ENCODE results near the gene WWTR1. TPM values are rescaled to one million over a fixed set of nuclear protein-coding genes. Genes with fewer than 3 reads are reported as not detected.

WWTR1 gene
- total and polyA plus RNA-seq, 2 of the 4 experiments (the other 2 are of a cell fraction): 38.9 to 65.3 TPM

GRCh38 chr3:149545049-149545448 is 112.8 kb downstream of the WWTR1 start:
- H3K9me3 ChIP-seq (ENCODE audit: control insufficient read depth, insufficient read depth, low read length): no peaks in the 10 kb centered on the region
- H3K4me2 ChIP-seq (ENCODE audit: low read depth, low read length): no peak overlapping the region
- peaks cover 30% of the 10 kb centered on the region for H3K9me1 ChIP-seq (ENCODE audit: insufficient read depth, low read length)
- H2AK9ac ChIP-seq (replicated peaks; ENCODE audit: low read depth, low read length, poor library complexity): no peak overlapping the region
- H4K91ac ChIP-seq (ENCODE audit: insufficient read depth, low read depth, low read length): no peak overlapping the region
- H3K4me1 ChIP-seq (ENCODE audit: control insufficient read depth, insufficient read depth, low read length): peaks cover 29% of the 10 kb centered on the region
- no peak overlapping the region for H2BK5ac ChIP-seq (ENCODE audit: low read depth, low read length, poor library complexity, severe bottlenecking)
- DNase-seq (no peak), ATAC-seq (ENCODE audit: low read depth) (no peak)
- intact Hi-C loops (cut with micrococcal nuclease) (no loop called here), in situ Hi-C loops (cut with MboI; ENCODE audit: low sequenced_read_pairs) (no loop called here), dilution Hi-C loops (cut with HindIII; ENCODE audit: low sequenced_read_pairs, unreplicated experiment) (no loop called here)
- POLR2A ChIA-PET (ENCODE audit: unreplicated experiment): no interaction called here
- H3K79me1 ChIP-seq (ENCODE audit: low read depth in 1 of 2, low read length in 2 of 2): peaks cover 35 to 74% of the 10 kb centered on the region in 2 experiments
- no peak overlapping the region for H3K4me3 ChIP-seq (ENCODE audit: insufficient read depth, low read depth, low read length)
- no peak overlapping the region for H3K56ac ChIP-seq (ENCODE audit: extremely low read depth, insufficient read depth, low read length)
- H3K36me3 ChIP-seq (ENCODE audit: control insufficient read depth, insufficient read depth, low read length): peaks cover 12% of the 10 kb centered on the region
- H3K9ac ChIP-seq (ENCODE audit: low read depth, low read length): no peak overlapping the region
- no peak overlapping the region for H3K18ac ChIP-seq (ENCODE audit: low read depth, low read length)
- no peak overlapping the region for H3K23ac ChIP-seq (ENCODE audit: low read depth, low read length)
- no peak overlapping the region for H4K5ac ChIP-seq (ENCODE audit: low read depth, low read length)
- no peak overlapping the region for H2BK20ac ChIP-seq (ENCODE audit: low read depth, low read length)
- CTCF ChIA-PET: interaction anchor here (1.2 kb wide), 1 partner anchor 14 kb away, joined by 4 read pairs; no protein-coding TSS in a partner anchor
- H3K27ac ChIP-seq (ENCODE audit: insufficient read depth, low read length): no peak overlapping the region
- no peak overlapping the region for H2BK120ac ChIP-seq (ENCODE audit: low read depth, low read length)
- WGBS, 2 experiments (ENCODE audit: extremely low coverage in 2 of 2, insufficient read length in 1 of 2): no CpG with 5 or more reads among the region's 2 CpGs
- H3K27me3 ChIP-seq (ENCODE audit: control insufficient read depth, insufficient read depth, low read length): no peaks in the 10 kb centered on the region
- no TSS peak for BruUV-seq (replicated peaks)
- no peak overlapping the region for H3K14ac ChIP-seq (replicated peaks; ENCODE audit: low read depth, low read length)
- H2BK15ac ChIP-seq (ENCODE audit: low read depth, low read length): no peak overlapping the region
- H4K20me1 ChIP-seq (ENCODE audit: insufficient read depth, low read length): peaks cover 16% of the 10 kb centered on the region
- no peak overlapping the region for H2AFZ ChIP-seq (replicated peaks; ENCODE audit: low read length, poor library complexity)
- H3K4ac ChIP-seq (ENCODE audit: low read depth, low read length): no peak overlapping the region
- H2AK5ac ChIP-seq (ENCODE audit: low read depth, low read length): no peak overlapping the region
- TF ChIP-seq CTCF (conservative IDR thresholded peaks at IDR 0.05; ENCODE audit: low read depth, low read length): no peak
- no peak for TF ChIP-seq ELK1 (IDR thresholded peaks at IDR 0.05; ENCODE audit: borderline replicate concordance, low read depth, low read length)
- TF ChIP-seq POLR2A (IDR thresholded peaks at IDR 0.05; ENCODE audit: low read depth, low read length): no peak
- TF ChIP-seq RAD21 (IDR thresholded peaks at IDR 0.05; ENCODE audit: low read length): no peak
- no peak for TF ChIP-seq FOS (IDR thresholded peaks at IDR 0.05; ENCODE audit: low read depth, low read length)
- TF ChIP-seq MAFK (IDR thresholded peaks at IDR 0.05; ENCODE audit: low read depth, low read length): no peak
- no peak for TF ChIP-seq RFX5 (IDR thresholded peaks at IDR 0.05; ENCODE audit: low read depth, low read length)
- TF ChIP-seq NFE2L2 (IDR thresholded peaks at IDR 0.05; ENCODE audit: low read depth, low read length): no peak
- TF ChIP-seq RCOR1 (IDR thresholded peaks at IDR 0.05; ENCODE audit: insufficient replicate concordance, low read length): no peak
- no peak for TF ChIP-seq CHD1 (IDR thresholded peaks at IDR 0.05; ENCODE audit: low read depth, low read length)
- TF ChIP-seq BHLHE40 (IDR thresholded peaks at IDR 0.05; ENCODE audit: low read depth, low read length): no peak
- no peak for TF ChIP-seq USF2 (IDR thresholded peaks at IDR 0.05; ENCODE audit: low read depth, low read length)
- TF ChIP-seq CEBPB (IDR thresholded peaks at IDR 0.05; ENCODE audit: low read depth, low read length): no peak
- TF ChIP-seq SMC3 (IDR thresholded peaks at IDR 0.05; ENCODE audit: low read depth, low read length): no peak
- TF ChIP-seq MAZ (IDR thresholded peaks at IDR 0.05; ENCODE audit: borderline replicate concordance, low read depth, low read length): no peak
- no peak overlapping the region for H4K8ac ChIP-seq (ENCODE audit: low read depth in 2 of 2, low read length in 2 of 2)

Data from IMR-90 (cell line).